DMS53 treated with DMSO at 0.1 percent for 48 hours (cell line): ENCODE measurements around the gene PROX1.

ENCODE experiments used
- DNase-seq: peaks from one replicate; lab custom pipeline; 2025; ENCODE audit not compliant: unreplicated experiment; lab: John Stamatoyannopoulos, UW

The PROX1 gene

DNA sequence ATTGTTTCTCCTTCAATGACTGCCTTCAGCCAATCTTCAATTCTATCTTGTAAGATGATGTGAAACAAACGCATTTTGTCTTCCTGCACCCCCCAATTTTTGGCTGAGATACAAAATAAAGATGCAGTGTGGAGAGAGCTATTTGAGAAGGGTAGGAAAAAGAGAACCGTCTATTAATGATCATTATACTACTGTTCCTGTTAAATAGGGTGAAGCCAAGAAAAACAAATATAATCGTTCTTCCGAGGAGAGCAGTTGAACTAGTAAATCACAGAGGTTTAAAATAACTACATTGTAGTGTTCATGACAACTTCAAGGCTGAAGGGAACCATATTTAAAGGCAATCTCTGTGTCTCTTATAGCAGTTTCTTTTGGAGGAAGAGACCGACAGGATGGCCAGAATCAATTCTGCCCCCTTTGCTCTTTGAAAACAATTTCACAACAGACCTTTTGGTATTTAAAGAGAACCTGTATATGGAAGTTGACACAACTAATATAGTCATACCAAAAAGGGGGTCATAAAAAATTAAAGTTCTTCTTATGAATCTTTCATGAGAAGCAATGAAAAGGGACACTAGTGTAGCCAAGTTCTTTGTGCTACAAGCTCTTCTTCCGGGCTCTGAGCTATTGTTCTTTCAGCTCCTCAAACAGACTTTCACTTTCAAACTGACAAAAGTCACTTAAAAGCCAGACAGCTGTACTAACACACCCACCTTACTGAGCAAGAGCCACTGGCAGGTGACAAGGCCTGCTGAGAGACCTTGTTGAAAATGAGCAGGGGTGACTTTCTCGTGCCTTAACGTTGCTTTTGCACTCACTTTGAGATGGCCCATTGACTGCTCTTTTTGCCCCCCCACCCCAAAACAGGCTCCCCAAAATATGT lies 30.9 kb downstream of the PROX1 start:
- peak; percentile 93 for DNase-seq

- DNase-seq = no peak
Observed at GRCh38 chr1:214019499-214019898, 31.7 kb downstream of the PROX1 start.

DNA sequence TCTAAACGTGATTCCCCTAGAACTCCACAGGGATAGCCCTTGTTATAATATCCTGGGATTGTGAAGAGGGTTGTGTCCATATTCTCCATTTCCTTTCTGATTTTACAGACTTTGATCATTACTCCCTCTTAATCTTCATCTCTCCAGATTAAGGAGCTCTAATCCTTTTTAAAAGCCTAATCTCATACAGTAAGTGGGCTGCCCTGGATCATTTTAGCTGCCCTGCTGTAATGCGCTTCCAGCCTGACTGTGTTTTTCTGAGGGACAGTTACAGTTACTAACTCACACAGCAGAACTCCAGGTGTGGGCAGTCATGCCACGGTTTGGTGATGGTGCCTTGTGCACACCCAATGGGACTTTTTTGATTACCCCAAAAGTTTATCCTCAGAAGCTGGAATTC lies 33.5 kb downstream of the PROX1 start:
- DNase-seq = no peak

DNA sequence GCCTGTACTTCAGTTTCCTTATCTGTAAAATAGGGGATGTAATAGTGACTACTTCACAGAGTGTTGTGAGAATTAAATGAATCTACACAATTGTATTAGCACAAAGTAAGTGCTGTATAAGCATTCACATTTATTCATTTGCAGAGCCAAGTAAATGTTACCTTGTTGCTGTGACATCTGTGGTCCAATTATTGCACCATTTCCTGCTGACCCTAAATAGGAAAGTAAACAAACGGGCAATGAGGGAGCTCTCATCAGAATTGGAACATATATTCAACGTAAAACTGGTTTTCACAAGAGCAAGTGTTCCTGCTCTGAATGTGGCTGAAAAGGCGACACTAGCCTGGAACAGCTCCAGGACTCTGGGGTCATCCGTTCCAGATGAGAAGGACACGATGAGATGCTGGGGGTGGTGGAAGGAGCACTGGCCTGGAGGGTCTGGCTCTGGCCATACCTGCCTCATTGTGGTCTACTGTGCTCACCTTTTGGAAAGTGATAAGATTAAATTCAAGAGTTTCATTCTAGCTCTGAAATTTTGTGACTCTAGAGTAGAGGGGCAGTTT lies 34.5 kb downstream of the PROX1 start:
- no peak for DNase-seq

- DNase-seq = no peak
Observed at GRCh38 chr1:214022810-214023425, 35.1 kb downstream of the PROX1 start.

- no peak for DNase-seq
Observed at GRCh38 chr1:214026985-214027384, 39.2 kb downstream of the PROX1 start.

DNA sequence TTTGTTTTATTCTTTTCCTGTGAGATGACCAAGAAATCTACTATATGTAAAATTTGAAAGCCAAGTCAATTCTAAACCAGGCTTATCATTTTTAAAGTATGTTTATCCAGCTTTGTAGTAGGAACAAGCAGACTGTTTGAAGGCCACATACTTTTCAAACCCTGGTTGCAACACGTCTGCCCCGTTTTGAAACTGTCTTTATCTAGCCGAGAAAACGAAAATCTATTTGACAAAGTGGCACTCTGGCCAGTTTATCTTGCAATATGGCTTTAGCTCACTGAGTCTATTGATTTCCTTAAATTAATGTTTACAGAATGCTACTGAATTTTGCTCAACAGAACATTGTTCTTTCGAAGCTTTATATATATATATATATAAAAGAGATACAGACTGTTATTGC lies 39.7 kb downstream of the PROX1 start:
- DNase-seq = no peak

DNA sequence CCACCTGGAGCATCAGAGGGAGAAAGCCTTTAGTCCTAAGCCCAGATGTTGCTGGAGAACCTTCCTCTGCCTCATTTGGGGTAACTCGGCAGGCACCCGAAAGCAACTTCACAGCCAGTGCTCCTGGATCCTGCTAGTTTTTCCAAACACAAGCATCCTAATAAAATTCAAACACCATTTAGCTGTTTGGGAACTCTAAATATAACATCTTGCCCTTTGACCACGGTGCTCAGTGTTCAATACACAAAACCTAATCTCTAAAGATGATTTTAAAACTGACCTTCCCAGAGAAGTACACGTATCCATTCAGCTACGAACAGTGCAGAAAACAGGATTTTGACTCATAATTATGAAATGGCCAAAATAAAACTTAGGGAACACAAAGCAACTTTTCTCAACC lies 40.3 kb downstream of the PROX1 start:
- DNase-seq = no peak

- peak; percentile 23 for DNase-seq
Observed at GRCh38 chr1:214028649-214029406, 41.1 kb downstream of the PROX1 start.

DNA sequence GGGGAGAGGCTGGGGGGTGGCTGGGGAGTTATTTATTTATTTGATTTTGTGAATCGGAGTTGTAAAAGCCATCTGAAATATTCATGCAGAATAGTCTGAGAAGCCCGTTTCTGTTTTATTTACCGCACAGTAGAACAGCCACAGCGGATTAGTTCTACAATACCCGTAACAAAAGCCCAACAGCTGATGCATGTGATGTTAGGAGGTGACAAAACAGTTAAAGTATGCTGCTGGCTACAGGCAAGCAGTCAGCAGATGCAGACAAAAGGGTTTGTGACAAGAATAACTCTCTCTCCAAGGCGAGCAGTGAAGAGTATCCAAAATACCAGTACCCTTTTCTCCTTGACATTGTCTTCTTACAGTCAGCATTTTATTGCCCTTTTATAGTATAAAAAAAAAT lies 42.0 kb downstream of the PROX1 start:
- no peak for DNase-seq

GRCh38 chr1:214031267-214031650 lies 43.5 kb downstream of the PROX1 start:
- DNase-seq = no peak

- no peak for DNase-seq
Observed at GRCh38 chr1:214037468-214037867, 49.7 kb downstream of the PROX1 start.

DNA sequence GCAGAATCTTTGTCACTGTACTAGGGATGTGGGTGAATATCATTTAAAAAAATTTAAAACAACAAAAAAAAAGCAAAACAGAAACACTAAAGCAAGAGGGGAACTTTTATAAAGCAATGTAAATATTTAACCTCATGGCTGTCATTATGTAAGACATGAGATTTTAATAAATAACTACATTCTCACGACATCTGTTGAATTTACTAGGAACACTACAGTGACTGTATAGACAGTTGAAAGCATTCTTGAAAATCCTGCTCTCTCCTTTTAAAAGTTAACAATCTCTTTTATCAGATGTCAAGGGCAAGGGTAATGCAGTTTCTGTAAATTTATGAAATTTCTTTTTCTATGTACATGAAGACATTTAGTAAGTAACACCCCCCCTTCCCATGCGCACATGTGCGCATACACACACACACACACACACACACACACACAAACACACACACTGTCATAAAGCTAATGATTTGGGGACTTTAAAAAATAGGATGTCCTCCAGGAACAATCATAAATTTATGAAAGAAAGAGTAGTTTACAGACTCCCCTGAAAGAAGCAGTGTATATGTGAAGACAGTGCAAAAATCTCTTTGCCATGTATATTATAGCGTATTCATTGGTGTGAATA lies 51.7 kb downstream of the PROX1 start:
- DNase-seq = no peak

- no peak for DNase-seq
Observed at GRCh38 chr1:214043167-214043566, 55.4 kb downstream of the PROX1 start.

GRCh38 chr1:214044438-214045214 lies 56.9 kb downstream of the PROX1 start:
- DNase-seq = no peak

DNA sequence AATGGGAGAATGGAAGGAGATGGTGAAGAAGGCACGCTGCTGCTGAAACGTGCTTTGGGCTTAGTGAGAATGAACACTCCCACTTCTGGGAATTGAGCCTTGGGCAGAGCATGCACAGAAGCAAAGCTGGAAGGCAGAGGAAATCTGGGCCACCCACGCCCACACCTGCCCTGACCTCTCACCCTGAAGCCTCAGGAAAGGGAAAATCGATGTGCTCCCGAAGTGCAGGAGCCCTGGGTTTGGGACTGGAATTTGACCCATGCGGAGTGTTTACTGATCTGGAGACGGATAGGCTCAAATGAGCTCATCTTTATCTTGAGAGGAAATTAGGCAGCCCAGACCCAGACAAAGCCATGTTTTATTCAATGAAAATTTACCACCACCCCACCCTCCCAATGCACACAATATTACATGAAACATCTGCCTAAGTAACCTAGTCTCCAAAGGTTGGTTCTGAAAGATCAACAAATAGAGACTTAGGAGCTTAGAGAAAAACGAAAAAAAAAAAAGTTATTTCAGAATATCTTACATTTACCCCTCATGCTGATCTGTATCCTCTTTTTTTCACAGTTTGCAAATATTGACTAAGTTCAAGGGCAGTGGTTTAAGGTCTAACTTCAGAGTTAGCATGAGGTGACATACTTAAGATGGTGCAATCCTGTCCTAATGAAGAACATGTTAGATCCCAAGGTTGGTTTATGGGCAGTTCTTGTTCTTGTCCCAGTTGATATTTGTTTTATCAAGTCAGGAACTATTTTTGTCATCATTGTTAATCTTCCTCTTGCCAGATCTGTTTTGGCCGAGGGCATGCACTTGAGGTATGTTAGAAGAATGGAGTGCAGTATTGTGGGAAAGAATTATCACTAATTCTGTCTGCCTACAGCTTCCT lies 63.0 kb downstream of the PROX1 start:
- DNase-seq = no peak

- DNase-seq = no peak
Observed at GRCh38 chr1:214051786-214052185, 64.0 kb downstream of the PROX1 start.

DNA sequence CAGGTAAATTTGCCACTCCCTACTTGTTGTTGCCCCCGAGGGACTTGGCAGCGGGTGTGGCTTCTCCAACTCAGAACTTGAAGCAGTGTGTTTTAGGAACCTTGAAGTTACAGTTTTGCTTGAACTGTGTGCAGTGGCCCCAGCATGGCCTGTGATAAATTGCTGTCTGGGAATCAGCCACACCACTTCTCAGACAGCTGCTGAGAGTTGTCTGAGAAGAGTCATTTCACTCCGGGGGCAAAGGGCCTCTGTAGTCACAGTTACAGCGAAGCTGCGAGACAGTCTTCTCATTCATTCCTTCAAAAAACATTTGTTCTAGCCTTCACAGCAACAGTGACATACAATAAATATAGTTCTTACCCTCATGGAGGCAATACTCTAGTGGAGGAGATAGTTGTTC lies 70.3 kb downstream of the PROX1 start:
- no peak for DNase-seq

DNA sequence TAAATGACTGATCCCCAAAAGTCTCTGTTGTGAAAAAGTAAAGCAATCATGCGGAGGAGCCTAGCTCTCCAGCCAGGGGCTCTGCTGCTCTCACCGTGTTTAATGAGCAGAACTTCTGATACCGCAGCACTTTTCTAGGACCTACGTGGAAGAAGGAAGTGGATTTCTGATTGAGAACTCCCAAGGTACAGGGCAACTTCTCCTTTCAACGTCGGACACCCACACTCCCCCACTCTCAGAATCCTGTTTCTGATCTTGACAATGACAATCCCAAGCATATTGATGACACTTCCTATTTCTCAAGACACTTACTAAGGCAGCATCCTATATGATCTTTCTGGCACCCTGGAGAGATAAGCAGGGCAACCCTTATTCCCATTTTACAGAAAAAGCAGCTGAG lies 78.4 kb downstream of the PROX1 start:
- no peak for DNase-seq
